OCI-LY7 (cell line): ENCODE results near the gene NPFFR2. TPM values are rescaled to one million over a fixed set of nuclear protein-coding genes. Genes with fewer than 3 reads are reported as not detected.

Experiments used
- BruUV-seq: library from RNA; stranded (reverse); fragments of 400-500 nt; replicated peaks from 2 replicates; lab custom pipeline; 2021; lab: Mats Ljungman, UMichigan
- CTCF ChIA-PET: fragments of 300-600 bp; sonication (Branson Sonifier 250); formaldehyde crosslinking; loops from one replicate; lab custom pipeline; 2022; ENCODE audit warnings: antibody characterized with exemption; ENCODE audit not compliant: unreplicated experiment; lab: Charles Lee
- POLR2A ChIA-PET: fragments of 300-600 bp; sonication (Branson Sonifier 250); formaldehyde crosslinking; loops from one replicate; lab custom pipeline; 2022; ENCODE audit warnings: antibody characterized with exemption; lab: Charles Lee
- DNase-seq: peaks from one replicate; pipeline ENCODE4 v3.0.0-alpha.2; 2015; ENCODE audit warnings: low spot score
- H2AFZ ChIP-seq: fragments of 200-600 bp; sonication (generic), shearing (Covaris generic); 2 replicates; pipeline ENCODE4 v1.6.1; 2014; ENCODE audit warnings: mild to moderate bottlenecking, antibody characterized with exemption, low read length, moderate library complexity
- H3K27ac ChIP-seq: fragments of 200-600 bp; sonication (generic); 2 replicates; pipeline ENCODE4 v1.5.1; 2014; ENCODE audit warnings: mixed run types, low read depth, mild to moderate bottlenecking, moderate library complexity, low read length, inconsistent platforms; ENCODE audit not compliant: poor library complexity, severe bottlenecking
- H3K36me3 ChIP-seq: fragments of 200-600 bp; sonication (generic); 2 replicates; pipeline ENCODE4 v1.6.1; 2014; ENCODE audit warnings: mild to moderate bottlenecking, antibody characterized with exemption, low read length, moderate library complexity, mixed read lengths; ENCODE audit not compliant: insufficient read depth
- H3K4me1 ChIP-seq: fragments of 200-600 bp; sonication (generic); 2 replicates; pipeline ENCODE4 v1.5.1; 2014; ENCODE audit warnings: mild to moderate bottlenecking, low read length; ENCODE audit not compliant: insufficient read depth, poor library complexity, severe bottlenecking
- H3K4me2 ChIP-seq: fragments of 200-600 bp; sonication (generic); 2 replicates; pipeline ENCODE4 v1.6.1; 2014; ENCODE audit warnings: mild to moderate bottlenecking, low read length
- H3K4me3 ChIP-seq: fragments of 200-600 bp; sonication (generic); 2 replicates; pipeline ENCODE4 v1.5.1; 2014; ENCODE audit warnings: mild to moderate bottlenecking, low read depth, low read length; ENCODE audit not compliant: poor library complexity, severe bottlenecking
- H3K79me2 ChIP-seq: fragments of 200-600 bp; sonication (generic); 2 replicates; pipeline ENCODE4 v1.6.1; 2016; ENCODE audit warnings: low read depth, mild to moderate bottlenecking, low read length, moderate library complexity, mixed read lengths; ENCODE audit not compliant: insufficient read depth
- H3K9me2 ChIP-seq: fragments of 200-600 bp; sonication (generic); 2 replicates; pipeline ENCODE4 v1.6.1; 2016; ENCODE audit warnings: mild to moderate bottlenecking, low read length, mixed read lengths; ENCODE audit not compliant: insufficient read depth
- H3K9me3 ChIP-seq: fragments of 200-600 bp; sonication (generic); 2 replicates; pipeline ENCODE4 v1.6.1; 2014; ENCODE audit warnings: mild to moderate bottlenecking, mixed run types, low read length, mixed read lengths
- H4K20me1 ChIP-seq: fragments of 200-600 bp; sonication (generic); 2 replicates; pipeline ENCODE4 v1.6.1; 2014; ENCODE audit warnings: mild to moderate bottlenecking, antibody characterized with exemption, low read length, moderate library complexity, mixed read lengths; ENCODE audit not compliant: insufficient read depth
- CTCF ChIP-seq: fragments of 200-600 bp; sonication (generic); conservative IDR thresholded peaks from 2 replicates; pipeline ENCODE4 v1.5.1; 2014; ENCODE audit warnings: mild to moderate bottlenecking, antibody characterized with exemption, low read length, moderate library complexity, mixed read lengths
- EZH2phosphoT487 ChIP-seq: fragments of 200-600 bp; sonication (generic); IDR thresholded peaks from 2 replicates; pipeline ENCODE4 v1.6.1; 2018; ENCODE audit warnings: low read depth, borderline replicate concordance, mild to moderate bottlenecking, mixed run types, antibody characterized with exemption, low read length, moderate library complexity, mixed read lengths
- intact Hi-C: fragments of 100-400 bp; cut with micrococcal nuclease; formaldehyde crosslinking; loops from one replicate; pipeline ENCODE4 v1.10.0; 2022; ENCODE audit not compliant: unreplicated experiment
- total RNA-seq, 2 experiments: library from RNA; depleted of rRNA in 1 of 2; stranded (reverse); fragments of >200 nt in 1 of 2; shearing (Covaris generic) in 1 of 2; gene quantifications; 2 replicates each; pipeline ENCODE4 v1.2.3, GENCODE V29; 2014 to 2022

NPFFR2 gene
- total RNA-seq, 2 experiments from 2014 or later = not detected

DNA sequence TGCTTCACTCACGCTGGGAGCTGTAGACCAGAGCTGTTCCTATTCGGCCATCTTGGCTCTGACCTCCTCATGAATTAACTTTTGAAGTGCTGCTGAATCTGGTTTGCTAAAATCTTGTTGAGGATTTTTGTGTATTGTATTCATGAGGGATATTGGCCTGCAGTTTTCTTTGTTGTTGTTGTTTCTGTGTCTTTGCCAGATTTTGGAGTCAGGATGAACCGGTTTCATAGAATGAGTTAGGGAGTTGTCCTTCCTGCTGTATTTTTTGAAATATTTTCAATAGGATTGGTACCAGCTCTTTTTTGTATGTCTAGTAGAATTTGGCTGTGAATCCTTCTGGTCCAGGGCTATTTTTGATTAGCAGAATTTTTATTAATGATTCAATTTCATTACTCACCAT, 138.1 kb downstream of the NPFFR2 start:
- ChIA-PET POLR2A (no interaction called here), CTCF (no interaction called here)
- Histone ChIP-seq H3K4me2 (no peak overlapping the region), H3K4me1 (no peaks in the 10 kb centered on the region), H3K36me3 (no peaks in the 10 kb centered on the region), H2AFZ (no peak overlapping the region), H3K79me2 (no peaks in the 10 kb centered on the region), H3K4me3 (no peak overlapping the region), H3K9me2 (no peaks in the 10 kb centered on the region), H3K27ac (no peak overlapping the region), H4K20me1 (no peaks in the 10 kb centered on the region), H3K9me3 (no peaks in the 10 kb centered on the region)
- no peak for TF ChIP-seq CTCF
- TF ChIP-seq EZH2phosphoT487 = no peak
- no TSS peak for BruUV-seq
- DNase-seq = no peak
- intact Hi-C loops = no loop called here

- Histone ChIP-seq H2AFZ (no peak overlapping the region), H4K20me1 (no peaks in the 10 kb centered on the region), H3K27ac (no peak overlapping the region), H3K9me3 (no peaks in the 10 kb centered on the region), H3K36me3 (no peaks in the 10 kb centered on the region), H3K4me1 (no peaks in the 10 kb centered on the region), H3K4me2 (no peak overlapping the region), H3K9me2 (no peaks in the 10 kb centered on the region), H3K4me3 (no peak overlapping the region), H3K79me2 (no peaks in the 10 kb centered on the region)
- CTCF ChIA-PET = no interaction called here
- BruUV-seq = no TSS peak
- intact Hi-C loops = no loop called here
- DNase-seq = no peak
- no peak for TF ChIP-seq EZH2phosphoT487
- no peak for TF ChIP-seq CTCF
- POLR2A ChIA-PET = no interaction called here
These were observed 140.0 kb downstream of the NPFFR2 start for GRCh38 chr4:72171761-72172160.

DNA sequence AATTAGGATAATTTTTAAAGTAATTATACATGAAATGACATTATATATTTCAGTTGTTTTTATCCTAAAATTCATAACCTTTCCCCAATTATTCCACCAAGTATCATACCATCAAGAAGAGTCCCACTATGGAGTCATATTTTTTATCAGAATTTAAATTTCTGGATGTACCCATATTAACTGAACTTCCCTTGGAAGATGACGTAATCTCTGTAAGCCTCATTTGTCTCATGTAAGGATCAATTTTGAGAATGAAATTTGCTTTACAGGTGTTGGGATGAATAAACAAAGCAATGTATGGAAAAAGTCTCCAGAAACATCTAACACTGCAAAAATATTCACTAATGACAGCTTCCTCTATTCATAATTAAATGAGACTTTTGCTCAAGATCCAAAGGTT, 147.5 kb downstream of the NPFFR2 start:
- TF ChIP-seq CTCF = no peak
- TF ChIP-seq EZH2phosphoT487 = no peak
- no peaks in the 10 kb centered on the region for H3K9me2 ChIP-seq
- H3K9me3 ChIP-seq = no peaks in the 10 kb centered on the region
- H3K4me1 ChIP-seq = no peaks in the 10 kb centered on the region
- H2AFZ ChIP-seq = no peak overlapping the region
- no peak overlapping the region for H3K4me3 ChIP-seq
- intact Hi-C loops = no loop called here
- no TSS peak for BruUV-seq
- no peak overlapping the region for H3K4me2 ChIP-seq
- ChIA-PET CTCF (no interaction called here), POLR2A (interaction anchor here (0.7 kb wide), 1 partner anchor 353 kb away, joined by 3 read pairs; no protein-coding TSS in a partner anchor)
- no peak overlapping the region for H3K27ac ChIP-seq
- H3K79me2 ChIP-seq = no peaks in the 10 kb centered on the region
- H4K20me1 ChIP-seq = no peaks in the 10 kb centered on the region
- no peak for DNase-seq
- no peaks in the 10 kb centered on the region for H3K36me3 ChIP-seq
